DMS53 treated with DMSO at 0.1 percent for 48 hours (cell line): ENCODE data around the gene MGAT4B.
"Not testable (repeated sequence)": the region's sequence is repeated elsewhere in the genome, so short reads cannot be mapped to it uniquely, and the experiment has no call there.

Experiments used
- DNase-seq: peaks from one replicate; lab custom pipeline; 2025; ENCODE audit not compliant: unreplicated experiment; lab: John Stamatoyannopoulos, UW

Gene MGAT4B

GRCh38 chr5:179795863-179796833 is 10.5 kb downstream of the MGAT4B start:
- peak; percentile 79 for DNase-seq

DNA sequence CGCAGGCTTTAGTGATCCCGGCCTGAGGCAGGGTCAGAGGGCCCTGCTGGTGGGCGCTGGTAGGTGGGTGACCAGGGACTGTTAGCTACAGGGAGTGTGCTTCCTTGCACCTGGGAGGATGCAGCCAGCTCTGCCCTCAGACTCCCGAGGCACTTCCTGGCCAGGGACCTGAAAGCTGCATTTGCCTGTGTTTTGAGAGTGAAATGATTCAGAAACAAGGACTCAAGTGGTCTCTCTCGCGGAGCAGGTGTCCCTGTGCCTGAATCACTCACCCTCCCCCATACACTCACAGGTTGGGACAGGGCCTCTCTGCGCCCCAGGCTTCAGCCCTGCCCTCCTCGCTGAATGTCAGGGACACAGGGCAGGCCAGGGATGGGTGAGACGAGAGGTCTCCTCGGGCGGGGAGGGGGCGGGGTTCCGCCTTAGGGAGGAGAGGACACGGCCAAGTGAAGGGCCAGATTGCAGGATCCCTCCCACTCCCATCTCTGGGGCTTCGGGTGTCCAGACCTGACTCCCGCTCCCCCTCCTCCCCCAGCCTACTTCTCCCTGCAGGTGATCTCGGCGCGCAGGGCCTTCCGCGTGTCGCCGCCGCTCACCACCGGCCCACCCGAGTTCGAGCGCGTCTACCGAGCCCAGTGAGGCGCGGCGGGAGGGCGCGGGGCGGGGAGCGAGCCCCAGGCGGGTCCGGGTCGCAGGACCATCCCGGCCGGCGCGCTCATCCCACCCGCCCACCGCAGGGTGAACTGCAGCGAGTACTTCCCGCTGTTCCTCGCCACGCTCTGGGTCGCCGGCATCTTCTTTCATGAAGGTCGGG is 11.4 kb downstream of the MGAT4B start:
- DNase-seq: peak; percentile 94

DNA sequence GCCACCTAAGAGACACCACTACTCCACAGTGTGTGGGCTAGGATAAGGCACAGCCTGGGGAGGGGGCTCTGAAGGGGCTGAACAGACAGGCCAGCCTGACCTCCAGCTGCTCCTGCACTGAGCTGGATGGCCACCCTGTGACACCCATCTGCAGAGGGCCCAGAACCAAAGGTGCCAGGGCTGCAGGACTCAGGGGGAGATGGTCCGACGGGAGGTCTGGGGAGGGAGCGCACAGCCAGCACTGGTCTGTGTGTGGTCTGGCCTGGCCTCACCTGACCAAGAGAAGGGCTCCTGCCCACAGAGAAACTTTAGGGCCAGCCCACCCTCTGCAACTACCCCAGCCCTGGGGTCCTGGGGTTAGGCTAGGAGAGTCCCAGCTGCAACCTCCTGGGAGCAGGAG is 12.1 kb downstream of the MGAT4B start:
- DNase-seq: no peak

DNA sequence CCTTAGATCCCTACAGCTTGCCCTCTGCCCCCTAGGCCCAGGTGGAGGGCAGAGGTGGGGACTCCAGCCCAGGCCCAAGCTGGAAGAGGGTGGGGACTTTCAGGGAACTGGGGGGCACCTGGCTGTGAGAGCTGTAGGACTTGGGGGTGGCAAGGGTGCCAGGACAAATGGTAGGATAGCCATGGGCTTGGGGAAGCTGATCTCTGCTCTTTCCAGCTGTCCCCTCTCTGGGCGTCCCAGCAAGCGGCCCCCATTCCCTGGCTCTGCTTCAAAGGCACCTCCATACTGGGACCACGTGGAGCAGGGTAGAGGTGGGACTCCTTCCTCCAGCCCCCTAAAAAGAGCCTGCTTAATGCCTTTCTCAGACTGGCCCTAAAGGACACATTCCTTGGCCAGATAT is 12.5 kb downstream of the MGAT4B start:
- no peak for DNase-seq

GRCh38 chr5:179793468-179794139 is 13.1 kb downstream of the MGAT4B start, which contains the start of gene LTC4S:
Gene LTC4S, plus strand, starts transcription at chr5:179793986. Its CDS starts 95 bp downstream, at chr5:179794081.
- no peak for DNase-seq

DNA sequence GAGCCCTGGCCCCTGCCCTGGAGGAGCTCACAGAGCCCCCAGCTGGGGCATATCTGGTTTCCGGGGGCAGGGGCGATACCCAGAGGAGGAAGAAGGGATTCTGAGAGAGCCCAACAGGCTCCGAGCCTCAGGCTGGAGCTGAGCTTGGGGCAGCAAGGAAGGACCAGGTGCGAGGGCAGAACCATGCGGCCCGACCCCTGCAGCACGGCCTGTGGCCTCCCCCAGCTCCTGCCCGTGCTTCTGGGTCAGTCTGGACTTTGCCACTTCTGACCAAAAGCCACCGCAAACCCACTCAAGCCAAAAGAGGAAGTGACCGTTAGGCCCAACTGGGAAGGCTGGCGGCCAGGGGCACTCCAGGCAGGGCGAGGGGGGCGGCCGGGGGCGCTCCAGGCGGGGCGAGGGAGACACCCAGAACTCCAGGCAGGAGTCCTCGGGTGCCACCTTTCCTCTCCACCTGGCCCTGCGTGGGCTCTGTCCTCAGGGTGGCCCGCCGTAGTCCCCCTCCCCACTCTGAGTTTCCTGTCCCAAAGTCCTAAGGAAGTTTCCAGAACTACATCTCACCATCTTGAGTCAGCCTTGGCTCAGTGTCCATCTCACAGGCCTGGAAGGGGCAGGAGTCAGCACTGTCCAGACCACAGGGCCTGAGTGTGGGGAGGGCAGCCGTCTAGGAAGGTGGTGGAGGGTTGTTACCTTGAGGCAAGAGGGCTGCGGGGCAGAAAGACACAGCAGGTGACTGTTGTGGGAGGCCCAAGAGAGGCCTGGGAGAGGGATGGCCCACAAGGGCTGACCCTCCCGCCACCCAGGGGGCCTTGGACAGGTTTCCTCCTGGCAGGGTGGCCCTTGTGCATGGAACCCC is 13.8 kb downstream of the MGAT4B start:
- no peak for DNase-seq

DNA sequence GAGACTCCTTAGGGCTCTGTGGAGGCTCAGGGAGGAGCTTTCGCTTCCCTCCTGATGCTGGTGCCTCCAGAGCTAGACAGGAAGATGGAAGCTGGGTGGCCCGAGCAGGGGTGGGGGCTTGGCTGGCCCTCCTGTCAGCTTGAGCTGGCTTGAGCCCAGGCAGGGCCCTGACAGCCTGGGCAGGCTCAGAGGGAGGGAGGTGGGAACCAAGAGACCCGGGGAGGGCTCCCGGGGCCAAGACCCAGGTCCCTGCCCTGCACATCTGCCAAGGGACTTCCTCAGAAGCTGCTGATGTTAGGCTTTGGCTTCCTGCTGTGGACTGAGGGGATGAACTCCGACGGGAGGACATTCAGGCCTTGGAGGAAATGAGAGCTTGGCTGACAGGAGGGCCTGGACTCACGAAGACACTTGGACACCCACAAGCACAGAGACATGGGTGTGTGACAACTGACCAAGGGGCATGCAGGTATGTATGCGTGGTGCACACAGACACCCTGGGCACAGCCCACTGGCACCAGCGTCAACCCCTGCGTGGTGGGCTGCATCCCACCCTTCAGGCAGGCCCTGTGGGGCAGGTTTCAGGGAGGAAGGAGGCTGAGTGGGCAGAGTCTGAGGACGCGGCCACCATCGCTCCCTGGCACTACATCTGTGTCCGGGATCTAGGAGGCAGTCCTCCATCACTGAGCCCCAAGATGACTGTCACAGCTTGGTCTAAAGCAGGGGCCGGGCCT is 14.6 kb downstream of the MGAT4B start:
- DNase-seq: no peak

- DNase-seq: not testable (repeated sequence)
Measured at GRCh38 chr5:179789278-179789677, 17.4 kb downstream of the MGAT4B start.

DNA sequence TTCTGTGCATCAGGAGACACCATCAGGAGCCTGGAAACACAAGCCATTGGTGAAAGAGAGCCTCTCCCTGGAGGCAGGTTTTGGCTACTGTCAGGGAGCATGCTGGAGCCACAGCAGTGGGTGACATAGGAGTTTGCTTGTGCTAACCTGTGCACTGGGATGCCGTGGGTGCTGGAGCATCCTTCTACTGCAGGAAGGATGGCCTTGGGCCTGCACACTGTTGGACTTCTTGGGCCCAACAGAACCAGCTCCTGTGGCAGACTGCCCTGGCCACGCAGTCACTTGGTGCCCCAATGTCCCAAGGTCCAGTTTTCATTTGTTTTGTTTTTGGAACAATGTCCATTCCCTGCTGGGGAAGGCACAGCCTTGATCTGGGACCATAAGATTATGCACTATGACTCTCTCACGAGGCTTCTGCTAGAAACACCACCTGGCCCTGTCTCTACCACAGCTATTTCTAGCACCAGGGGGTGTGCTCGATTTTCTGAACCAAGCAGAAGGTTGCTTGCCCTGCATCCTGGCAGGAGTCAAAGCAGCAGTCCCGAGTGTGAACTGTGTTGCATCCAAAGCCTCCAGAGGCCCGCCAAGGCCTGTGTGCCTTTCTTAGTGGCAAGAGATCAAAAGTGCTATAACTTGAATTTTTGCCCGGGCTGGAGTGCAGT is 18.3 kb downstream of the MGAT4B start:
- no peak for DNase-seq

DNA sequence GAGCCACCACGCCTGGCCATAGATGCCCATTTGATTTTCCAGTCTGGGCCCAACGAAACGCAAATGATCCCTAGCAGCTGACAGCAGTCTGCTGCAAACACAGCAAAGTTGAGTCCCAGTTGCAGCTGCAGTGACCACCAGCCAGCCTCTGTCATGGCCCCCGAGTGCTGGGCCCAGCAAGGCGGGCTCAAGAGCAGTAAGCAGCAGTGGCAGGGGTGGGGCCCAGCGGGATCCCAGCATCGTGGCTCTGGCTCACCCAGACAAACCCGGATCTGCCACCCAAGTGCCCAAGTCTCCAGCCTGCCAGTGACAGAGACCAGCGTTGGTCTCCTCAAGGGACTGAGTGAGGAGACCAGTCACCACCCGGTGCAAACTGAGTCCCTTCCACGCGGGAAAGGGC is 19.8 kb downstream of the MGAT4B start:
- no peak for DNase-seq

DNA sequence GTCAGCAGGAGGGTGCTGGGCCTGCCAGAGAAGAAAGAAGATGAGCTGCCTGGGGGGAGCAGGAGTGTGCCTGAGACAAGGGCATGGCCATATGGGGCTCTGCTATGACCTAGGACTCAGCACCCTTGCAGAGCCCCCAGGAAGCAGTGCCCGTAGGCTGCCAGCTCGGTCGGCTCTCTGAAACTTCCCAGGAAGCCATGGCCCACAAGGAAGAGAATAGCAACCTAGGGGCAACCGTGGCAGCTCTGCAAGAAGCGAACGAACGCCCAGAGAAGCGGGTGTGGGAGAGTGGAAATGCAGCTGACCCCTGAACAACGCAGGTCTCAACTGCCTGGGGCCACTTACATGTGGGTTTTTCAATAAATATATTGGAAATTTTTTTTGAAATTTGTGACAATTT is 23.5 kb downstream of the MGAT4B start:
- DNase-seq: no peak

DNA sequence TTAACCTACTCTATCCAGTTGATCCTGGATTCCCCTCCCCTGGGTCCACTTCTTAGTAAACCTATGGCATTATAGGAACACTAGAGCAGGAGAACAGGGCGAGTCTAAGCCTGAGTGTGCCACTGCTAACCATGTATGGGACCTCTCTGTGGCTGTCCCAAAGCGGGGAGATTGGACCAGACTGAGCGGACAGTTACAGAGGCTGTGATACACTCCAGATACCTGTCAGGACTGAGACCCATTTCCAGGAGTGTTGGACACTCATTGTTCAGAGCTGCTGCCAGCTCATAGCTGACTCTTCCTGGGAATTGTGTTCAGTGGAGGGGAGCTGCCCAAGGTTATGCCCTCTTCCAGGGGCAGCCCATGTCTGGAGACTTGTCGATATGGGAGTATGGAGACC is 24.8 kb downstream of the MGAT4B start:
- no peak for DNase-seq

DNA sequence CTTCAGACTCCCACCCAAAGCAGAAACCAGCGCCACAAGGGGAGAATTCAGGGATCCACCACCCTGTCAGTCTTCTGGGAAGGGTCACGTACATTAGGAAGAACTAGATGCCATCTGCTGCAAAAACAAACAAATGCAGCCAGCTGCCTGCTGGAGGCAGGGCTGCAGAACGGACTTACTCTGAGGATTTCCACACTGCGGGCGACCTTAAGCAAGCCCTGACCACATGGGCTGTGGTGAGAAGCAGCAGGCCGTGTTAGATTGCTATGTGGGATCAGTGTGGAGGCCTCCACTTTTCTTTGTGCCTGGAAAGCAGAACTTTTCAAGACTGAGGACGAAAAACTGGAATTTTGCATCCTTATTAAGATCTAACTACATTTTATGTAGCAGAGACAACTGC is 26.3 kb downstream of the MGAT4B start:
- no peak for DNase-seq

DNA sequence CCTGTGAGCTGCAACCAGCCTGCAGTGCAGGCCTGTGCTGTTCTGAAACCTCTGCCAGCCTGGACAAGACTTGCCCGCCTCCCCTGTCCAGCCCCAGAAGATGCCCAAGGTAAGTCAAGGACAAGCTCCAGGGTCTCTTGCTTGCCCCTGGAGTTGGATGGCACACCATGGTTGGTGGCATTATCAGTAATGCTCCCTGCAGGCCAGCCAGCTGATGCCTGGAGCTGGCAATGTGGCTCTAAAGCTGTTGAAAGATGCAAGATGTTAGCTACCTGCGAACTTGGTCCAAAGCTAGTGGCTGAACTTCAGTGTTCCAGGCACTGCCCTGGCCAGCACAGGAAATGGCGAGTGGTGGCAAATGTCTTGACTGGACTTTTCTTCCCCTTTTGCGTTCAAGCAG is 26.8 kb downstream of the MGAT4B start:
- no peak for DNase-seq

DNA sequence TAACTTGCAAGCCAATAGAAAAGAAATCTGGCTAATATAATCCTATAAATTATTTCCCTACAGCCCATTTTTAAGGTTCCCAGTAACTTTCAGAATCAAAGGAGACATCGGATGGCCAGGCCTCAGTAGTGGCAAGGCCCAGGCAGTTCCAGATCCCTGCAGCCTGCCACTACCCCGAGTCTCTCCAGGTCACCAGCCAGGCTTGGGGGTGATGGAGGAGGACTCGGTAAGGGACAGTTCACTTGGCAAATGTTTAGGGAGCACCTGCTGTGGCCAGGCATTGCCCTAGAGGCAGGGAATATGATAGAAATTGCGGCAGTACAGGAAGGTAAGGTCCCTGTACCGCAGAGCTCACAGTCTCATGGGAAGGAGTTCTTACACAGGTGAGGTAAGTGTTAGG is 28.1 kb downstream of the MGAT4B start:
- DNase-seq: no peak

DNA sequence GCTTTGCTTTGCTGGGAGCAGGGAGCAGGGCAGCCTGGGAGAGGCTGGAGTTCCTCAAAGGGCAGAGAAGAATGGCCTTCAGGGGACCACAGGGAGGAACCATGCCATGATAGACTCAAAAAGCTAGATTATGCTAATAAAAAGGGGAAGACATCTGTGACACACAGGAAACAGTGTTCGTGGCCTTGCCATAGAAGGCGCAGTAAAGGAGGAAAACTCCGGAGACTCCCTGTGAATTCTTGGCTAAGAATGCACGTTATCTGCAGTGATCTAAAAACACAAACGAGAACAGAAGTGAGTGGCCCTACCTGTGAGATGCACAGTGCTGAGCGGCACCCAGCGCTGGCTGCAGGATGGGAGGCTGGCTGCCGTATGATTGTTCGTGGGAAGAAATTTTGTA is 28.8 kb downstream of the MGAT4B start:
- no peak for DNase-seq

GRCh38 chr5:179777456-179777855 is 29.2 kb downstream of the MGAT4B start:
- no peak for DNase-seq

DNA sequence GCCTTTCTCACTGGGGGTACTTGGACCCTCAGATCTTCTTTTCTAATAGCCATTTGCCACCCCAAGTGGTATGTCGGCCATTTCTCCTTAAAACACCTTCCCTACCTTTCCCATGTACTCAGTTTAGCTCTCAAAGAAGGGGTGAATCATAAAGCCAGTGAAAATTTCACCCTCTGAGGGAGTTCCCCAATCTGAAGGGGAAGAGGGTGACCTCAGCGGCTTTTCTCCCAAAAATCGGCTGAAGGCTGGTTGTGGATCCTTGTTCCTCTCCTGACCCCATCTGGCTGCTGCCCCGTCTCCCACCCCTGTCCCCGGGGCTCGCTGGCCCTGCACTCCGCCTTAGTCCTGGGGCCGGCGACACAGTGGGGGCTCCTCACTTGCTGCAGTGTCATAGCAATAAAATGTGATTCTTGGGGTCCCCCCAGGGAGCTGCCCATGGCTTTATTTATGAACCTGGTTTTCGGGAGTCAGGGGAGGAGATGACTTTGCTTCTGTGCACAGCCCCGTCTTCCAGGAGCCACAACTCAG is 30.2 kb downstream of the MGAT4B start:
- DNase-seq: no peak

GRCh38 chr5:179774442-179774841 is 32.2 kb downstream of the MGAT4B start:
- no peak for DNase-seq
